Neural cell (in vitro differentiated cells): ENCODE results near the gene PTPRN2. TPM values are rescaled to one million over a fixed set of nuclear protein-coding genes. Genes with fewer than 3 reads are reported as not detected.

Experiments
- H2AFZ ChIP-seq: fragments of 200-600, 300-800 bp; sonication (generic), shearing (Covaris generic); 2 replicates; pipeline ENCODE4 v1.6.0; 2014; ENCODE audit warnings: low read depth, mild to moderate bottlenecking, antibody characterized with exemption, low read length, moderate library complexity
- H3F3A ChIP-seq: fragments of 200-600 bp; shearing (Covaris generic); 2 replicates; pipeline ENCODE4 v1.6.1; 2016; ENCODE audit warnings: mild to moderate bottlenecking, moderate library complexity, mixed read lengths, antibody characterized with exemption, low read length; ENCODE audit not compliant: insufficient read depth, poor library complexity, severe bottlenecking
- H3K27ac ChIP-seq: fragments of 200-600, 300-800 bp; sonication (generic), shearing (Covaris generic); 2 replicates; pipeline ENCODE4 v1.5.1; 2014; ENCODE audit warnings: mild to moderate bottlenecking, low read length, moderate library complexity
- H3K27me3 ChIP-seq: fragments of 300-800, 200-600 bp; sonication (generic), shearing (Covaris generic); 2 replicates; pipeline ENCODE4 v1.6.0; 2014; ENCODE audit warnings: mild to moderate bottlenecking, low read depth, low read length, moderate library complexity; ENCODE audit not compliant: insufficient read depth
- H3K36me3 ChIP-seq: fragments of 300-800, 200-600 bp; sonication (generic), shearing (Covaris generic); 2 replicates; pipeline ENCODE4 v1.5.1; 2014; ENCODE audit warnings: mild to moderate bottlenecking, antibody characterized with exemption, low read length, moderate library complexity; ENCODE audit not compliant: insufficient read depth
- H3K4me2 ChIP-seq: fragments of 300-800, 200-600 bp; sonication (generic), shearing (Covaris generic); 2 replicates; pipeline ENCODE4 v1.6.0; 2014; ENCODE audit warnings: mild to moderate bottlenecking, low read length
- H3K4me3 ChIP-seq: fragments of 300-800, 200-600 bp; sonication (generic), shearing (Covaris generic); 2 replicates; pipeline ENCODE4 v1.5.1; 2014; ENCODE audit warnings: mild to moderate bottlenecking, low read length, moderate library complexity
- H3K79me2 ChIP-seq: fragments of 200-600 bp; shearing (Covaris generic); replicated peaks from 2 replicates; pipeline ENCODE4 v1.6.0; 2014; ENCODE audit warnings: mild to moderate bottlenecking, low read length, moderate library complexity; ENCODE audit not compliant: insufficient read depth
- H3K9ac ChIP-seq: fragments of 300-800, 200-600 bp; sonication (generic), shearing (Covaris generic); 2 replicates; pipeline ENCODE4 v1.6.1; 2016; ENCODE audit warnings: mild to moderate bottlenecking, low read length, mixed read lengths
- H3K9me2 ChIP-seq: fragments of 200-600 bp; shearing (Covaris generic); 2 replicates; pipeline ENCODE4 v1.6.1; 2016; ENCODE audit warnings: mild to moderate bottlenecking, low read length, mixed read lengths; ENCODE audit not compliant: insufficient read depth
- H3K9me3 ChIP-seq: fragments of 200-600, 300-800 bp; sonication (generic), shearing (Covaris generic); 2 replicates; pipeline ENCODE4 v1.6.1; 2016; ENCODE audit warnings: mild to moderate bottlenecking, mixed run types, low read length, moderate library complexity, mixed read lengths
- H4K20me1 ChIP-seq: fragments of 200-600 bp; shearing (Covaris generic); 2 replicates; pipeline ENCODE4 v1.6.1; 2016; ENCODE audit warnings: mild to moderate bottlenecking, mixed run types; ENCODE audit not compliant: insufficient read depth
- EP300 ChIP-seq: fragments of 450-650 bp; conservative IDR thresholded peaks from 2 replicates; pipeline ENCODE4 v1.6.1; 2014; ENCODE audit warnings: antibody characterized with exemption, mild to moderate bottlenecking, moderate library complexity; ENCODE audit not compliant: poor library complexity, severe bottlenecking
- EZH2 ChIP-seq: fragments of 200-600, 300-800 bp; shearing (Covaris generic), sonication (generic); IDR thresholded peaks from 2 replicates; pipeline ENCODE4 v1.6.1; 2014; ENCODE audit warnings: antibody characterized with exemption, low read length, borderline replicate concordance, mild to moderate bottlenecking; ENCODE audit not compliant: insufficient read depth, poor library complexity, severe bottlenecking
- POLR2AphosphoS5 ChIP-seq: IDR thresholded peaks from 2 replicates; pipeline ENCODE4 v1.6.1; 2012
- RAD21 ChIP-seq: fragments of 450-650 bp; conservative IDR thresholded peaks from 2 replicates; pipeline ENCODE4 v1.6.1; 2014; ENCODE audit warnings: antibody characterized with exemption, mild to moderate bottlenecking, moderate library complexity
- REST ChIP-seq: IDR thresholded peaks from 2 replicates; pipeline ENCODE4 v1.6.1; 2012; ENCODE audit warnings: borderline replicate concordance
- SMC3 ChIP-seq: fragments of 450-650 bp; conservative IDR thresholded peaks from 2 replicates; pipeline ENCODE4 v1.6.1; 2014; ENCODE audit warnings: antibody characterized with exemption, mild to moderate bottlenecking, moderate library complexity; ENCODE audit not compliant: poor library complexity
- TAF1 ChIP-seq: IDR thresholded peaks from 2 replicates; pipeline ENCODE4 v1.6.1; 2012; ENCODE audit warnings: low read depth
- polyA plus RNA-seq: library from polyadenylated mRNA; depleted of rRNA; stranded (reverse); fragments of >200 nt; gene quantifications from 2 replicates; pipeline ENCODE4 v1.2.3, GENCODE V29; 2014

Gene PTPRN2
- polyA plus RNA-seq, 1 donor from 2014 or later: 31.0 TPM

- TF ChIP-seq SMC3 (no peak), EZH2 (no peak), RAD21 (no peak), TAF1 (no peak), EP300 (no peak), POLR2AphosphoS5 (no peak), REST (no peak)
- no peaks in the 10 kb centered on the region for H3K9me3 ChIP-seq
- no peak overlapping the region for H3K4me2 ChIP-seq
- peaks cover 3% of the 10 kb centered on the region for H3F3A ChIP-seq
- no peak overlapping the region for H3K9ac ChIP-seq
- no peak overlapping the region for H3K27ac ChIP-seq
- no peaks in the 10 kb centered on the region for H3K79me2 ChIP-seq
- H3K36me3 ChIP-seq: no peaks in the 10 kb centered on the region
- H3K9me2 ChIP-seq: no peaks in the 10 kb centered on the region
- H4K20me1 ChIP-seq: no peaks in the 10 kb centered on the region
- H2AFZ ChIP-seq: no peak overlapping the region
- no peaks in the 10 kb centered on the region for H3K27me3 ChIP-seq
- H3K4me3 ChIP-seq: no peak overlapping the region
These were observed 682.6 kb downstream of the PTPRN2 start for GRCh38 chr7:157904866-157905570.

GRCh38 chr7:157904211-157904865, 683.3 kb downstream of the PTPRN2 start:
- Histone ChIP-seq H3K4me3 (no peak overlapping the region), H3K9me2 (no peaks in the 10 kb centered on the region), H3K9me3 (no peaks in the 10 kb centered on the region), H3K36me3 (no peaks in the 10 kb centered on the region), H2AFZ (no peak overlapping the region), H4K20me1 (no peaks in the 10 kb centered on the region), H3K9ac (no peak overlapping the region), H3K4me2 (no peak overlapping the region), H3F3A (peaks cover 3% of the 10 kb centered on the region), H3K27me3 (no peaks in the 10 kb centered on the region), H3K27ac (no peak overlapping the region), H3K79me2 (no peaks in the 10 kb centered on the region)
- TF ChIP-seq TAF1 (no peak), REST (no peak), EZH2 (no peak), EP300 (no peak), RAD21 (no peak), SMC3 (no peak)
